OCI-LY1 (cell line): ENCODE measurements around the gene DUSP1.

Source experiments
- CTCF ChIP-seq: fragments of 200-600 bp; sonication (generic), shearing (Covaris generic); IDR thresholded peaks from 2 replicates; pipeline ENCODE4 v1.5.1; 2017; ENCODE audit warnings: mild to moderate bottlenecking, antibody characterized with exemption, low read length, moderate library complexity, mixed read lengths
- EZH2 ChIP-seq: fragments of 200-600 bp; sonication (generic), shearing (Covaris generic); IDR thresholded peaks from 2 replicates; pipeline ENCODE4 v1.8.0; 2017; ENCODE audit warnings: borderline replicate concordance, mixed run types, mild to moderate bottlenecking, antibody characterized with exemption, low read length, moderate library complexity, mixed read lengths

- TF ChIP-seq EZH2 = no peak
- TF ChIP-seq CTCF = no peak
Observed at GRCh38 chr5:172754596-172755356, 16.2 kb downstream of the DUSP1 start.
